ENCODE data around the gene APCDD1L. TPM values are rescaled to one million over a fixed set of nuclear protein-coding genes. Genes with fewer than 3 reads are reported as not detected.

Gene APCDD1L
- total and polyA plus RNA-seq, 7 donors, result 0.22 to 1.9 (median 0.84) TPM; not detected in 1

- no peak for DNase-seq
- Histone ChIP-seq H3K9me3 (peaks cover 0 to 14% (median 12%) of the 10 kb centered on the region in 4 donors), H3K36me3 (no peaks in the 10 kb centered on the region), H3K27ac (no peak overlapping the region), H3K4me1 (no peaks in the 10 kb centered on the region), H3K4me3 (no peak overlapping the region), H3K27me3 (no peaks in the 10 kb centered on the region)
- TF ChIP-seq POLR2A (IDR thresholded peaks at IDR 0.05) (no peak), POLR2AphosphoS5 (IDR thresholded peaks at IDR 0.05) (no peak), CTCF (IDR thresholded peaks at IDR 0.05) (no peak), EP300 (IDR thresholded peaks at IDR 0.05) (no peak)
- 93 to 94% methylated on average over 7 of the region's 7 CpGs for WGBS, 2 donors
- intact Hi-C loops (cut with DNase I), result no loop called here
Measured at GRCh38 chr20:58500256-58500655, 14.9 kb downstream of the APCDD1L start.

DNA sequence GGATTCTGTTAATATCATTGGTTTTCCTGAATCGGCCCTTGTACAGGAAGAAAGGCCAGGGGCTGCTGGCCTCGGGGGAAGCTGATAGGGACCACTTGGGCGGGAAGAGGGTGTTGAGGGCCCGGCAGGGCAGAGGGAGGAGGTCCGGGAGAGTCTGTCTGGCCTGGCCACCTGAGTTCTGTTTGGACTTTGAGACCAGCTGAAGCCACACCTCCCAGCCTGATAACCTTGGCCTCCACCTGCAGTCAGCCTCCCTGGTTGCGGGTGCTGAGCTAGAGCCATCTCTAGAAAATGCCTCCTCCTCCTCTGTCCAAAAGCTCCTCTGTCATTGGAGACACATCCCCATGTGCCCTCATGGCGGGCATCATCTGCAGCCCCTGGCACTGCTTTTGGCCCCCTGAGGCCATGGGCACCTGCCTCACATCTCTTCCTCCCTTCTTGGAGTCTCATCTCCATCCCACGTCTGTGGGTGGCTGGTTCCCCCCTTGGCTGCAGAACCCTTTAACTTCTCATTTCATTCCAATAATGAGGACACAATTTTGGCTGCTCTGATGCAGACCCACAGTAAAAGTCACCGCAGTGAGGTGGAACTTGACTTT is 16.6 kb downstream of the APCDD1L start:
- H3K36me3 ChIP-seq, result no peaks in the 10 kb centered on the region
- no peak overlapping the region for H3K4me3 ChIP-seq
- TF ChIP-seq POLR2AphosphoS5 (IDR thresholded peaks at IDR 0.05) (no peak), EP300 (IDR thresholded peaks at IDR 0.05) (no peak), CTCF (IDR thresholded peaks at IDR 0.05) (no peak), POLR2A (IDR thresholded peaks at IDR 0.05) (no peak)
- intact Hi-C loops (cut with DNase I), result no loop called here
- peak; percentile 21 for DNase-seq
- no peaks in the 10 kb centered on the region for H3K4me1 ChIP-seq
- WGBS, 2 donors, result 49 to 62% methylated on average over 9 of the region's 9 CpGs
- no peak overlapping the region for H3K27ac ChIP-seq
- no peaks in the 10 kb centered on the region for H3K27me3 ChIP-seq
- peaks cover 0 to 4% (median under 1%) of the 10 kb centered on the region in 4 donors for H3K9me3 ChIP-seq

DNA sequence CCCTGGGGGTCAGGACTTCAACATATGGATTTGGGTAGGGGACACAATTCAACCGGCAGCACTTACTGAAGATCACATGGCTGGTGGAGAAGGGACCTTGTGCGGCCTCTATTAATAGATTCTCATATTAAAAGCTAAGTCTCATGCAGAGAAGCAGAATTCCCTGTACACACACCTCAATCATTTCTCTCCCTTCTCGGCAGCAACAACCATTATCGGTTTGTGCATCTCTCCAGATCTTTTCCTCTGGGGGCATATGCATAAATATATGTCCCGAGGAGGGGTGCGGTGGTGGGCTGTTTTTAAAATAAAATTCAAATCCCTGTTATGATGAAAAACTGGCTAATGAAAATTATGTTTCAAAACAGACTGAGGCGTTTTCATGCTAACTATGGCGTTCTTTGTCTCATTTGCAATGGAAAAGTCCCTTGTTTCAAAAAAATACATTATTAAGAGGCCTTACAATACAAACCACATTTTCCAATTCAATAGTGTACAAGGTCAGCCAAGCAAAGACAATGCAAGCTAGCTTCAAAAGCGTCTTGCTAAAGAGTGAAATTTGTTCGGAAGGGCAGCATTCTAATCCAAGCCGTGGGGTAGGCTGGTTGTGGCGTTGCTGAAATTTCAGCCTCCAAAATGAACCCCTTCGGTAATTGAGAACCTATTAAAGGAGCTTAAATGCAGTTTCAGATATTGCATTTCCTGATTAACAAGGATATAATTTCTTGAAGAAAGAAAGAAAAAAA is 17.3 kb downstream of the APCDD1L start:
- no peak overlapping the region for H3K4me3 ChIP-seq
- no peaks in the 10 kb centered on the region for H3K27me3 ChIP-seq
- no peak for DNase-seq
- intact Hi-C loops (cut with DNase I), result no loop called here
- no peaks in the 10 kb centered on the region for H3K36me3 ChIP-seq
- TF ChIP-seq POLR2AphosphoS5 (IDR thresholded peaks at IDR 0.05) (no peak), CTCF (IDR thresholded peaks at IDR 0.05) (no peak), EP300 (IDR thresholded peaks at IDR 0.05) (no peak), POLR2A (IDR thresholded peaks at IDR 0.05) (no peak)
- H3K4me1 ChIP-seq, result no peaks in the 10 kb centered on the region
- peaks cover 0 to 2% (median 0%) of the 10 kb centered on the region in 4 donors for H3K9me3 ChIP-seq
- 94% methylated on average over 13 of the region's 13 CpGs for WGBS, 2 donors
- H3K27ac ChIP-seq, result no peak overlapping the region

GRCh38 chr20:58497076-58497641 is 18.0 kb downstream of the APCDD1L start:
- TF ChIP-seq CTCF (IDR thresholded peaks at IDR 0.05) (no peak), POLR2AphosphoS5 (IDR thresholded peaks at IDR 0.05) (no peak), POLR2A (IDR thresholded peaks at IDR 0.05) (no peak), EP300 (IDR thresholded peaks at IDR 0.05) (no peak)
- Histone ChIP-seq H3K9me3 (peaks cover 0 to 2% (median 0%) of the 10 kb centered on the region in 4 donors), H3K4me3 (no peak overlapping the region), H3K36me3 (no peaks in the 10 kb centered on the region), H3K27ac (no peak overlapping the region), H3K27me3 (no peaks in the 10 kb centered on the region), H3K4me1 (no peaks in the 10 kb centered on the region)
- WGBS, 2 donors, result 92 to 93% methylated on average over 16 of the region's 16 CpGs
- intact Hi-C loops (cut with DNase I), result no loop called here
- DNase-seq, result no peak

Measured in sigmoid colon (tissue), 7 donors.